Uterus (tissue), 2 donors: Measurements from ENCODE around the gene EIF1AX.

ENCODE experiments used
- CTCF ChIP-seq, 4 experiments: fragments of 200-600 bp in 2 of 4; fragments of 450-650 bp in 2 of 4; sonication (generic) in 2 of 4; IDR thresholded peaks; one replicate each; pipeline ENCODE4 v1.5.1; 2016 to 2019; ENCODE audit warnings: antibody characterized with exemption in 4 of 4, mild to moderate bottlenecking in 2 of 4, moderate library complexity in 1 of 4
- POLR2A ChIP-seq, 2 donors: fragments of 450-650 bp; IDR thresholded peaks; one replicate each; pipeline ENCODE4 v1.6.1; 2016; ENCODE audit warnings: antibody characterized with exemption in 2 of 2, mild to moderate bottlenecking in 1 of 2, moderate library complexity in 1 of 2

- no peak for TF ChIP-seq CTCF (IDR thresholded peaks at IDR 0.05)
- TF ChIP-seq POLR2A (IDR thresholded peaks at IDR 0.05) = no peak
Observed at GRCh38 chrX:20173313-20173712, 31.7 kb upstream of the EIF1AX start.
